HEK293 (cell line): ENCODE data around the gene VOPP1.

Source experiments
- CTCF ChIP-seq: fragments of 450-650 bp; formaldehyde crosslinking; IDR thresholded peaks from 2 replicates; pipeline ENCODE4 v1.5.1; 2016; ENCODE audit warnings: missing biosample characterization, missing genetic modification characterization
- REST ChIP-seq: fragments of 450-650 bp; formaldehyde crosslinking; IDR thresholded peaks from 2 replicates; pipeline ENCODE4 v1.5.1; 2016; ENCODE audit warnings: missing biosample characterization, missing genetic modification characterization

GRCh38 chr7:55558962-55559920 is 13.1 kb downstream of the VOPP1 start:
- TF ChIP-seq REST (tag by site-specific recombination) (no peak), CTCF (tag by site-specific recombination) (no peak)
